ENCODE measurements around the gene DENND2C. TPM values are rescaled to one million over a fixed set of nuclear protein-coding genes. Genes with fewer than 3 reads are reported as not detected.
A peak's percentile ranks its signal among the peaks of the same experiment; 100 is the strongest.
"Not testable (repeated sequence)": the region's sequence is repeated elsewhere in the genome, so short reads cannot be mapped to it uniquely, and the experiment has no call there.

DENND2C gene
- total RNA-seq, 2 donors from 2014 or later, result 1.2 to 1.8 TPM

GRCh38 chr1:114581335-114582287, 88.2 kb downstream of the DENND2C start, which contains the start of gene BCAS2:
BCAS2 (minus strand) TSS chr1:114581615; CDS start chr1:114581591, 24 bp downstream.
- DNase-seq (ENCODE audit: low spot score), result peak; percentile 99
- Histone ChIP-seq H3K4me3 (peak within 1 kb of the TSS; percentile 62 to 73), H3K36me3 (peaks cover 12% of the 10 kb centered on the region), H3K4me1 (peaks cover 0 to 25% of the 10 kb centered on the region in 2 donors), H3K27me3 (no peaks in the 10 kb centered on the region), H3K9me3 (no peaks in the 10 kb centered on the region), H3K27ac (peak within 1 kb of the TSS; percentile 91 to 98)
- TF ChIP-seq CTCF (IDR thresholded peaks at IDR 0.05), result no peak

GRCh38 chr1:114574365-114574764, 95.5 kb downstream of the DENND2C start:
- no peaks in the 10 kb centered on the region for H3K27me3 ChIP-seq
- no peaks in the 10 kb centered on the region for H3K9me3 ChIP-seq
- peaks cover 0 to 1% of the 10 kb centered on the region in 2 donors for H3K4me1 ChIP-seq
- TF ChIP-seq CTCF (IDR thresholded peaks at IDR 0.05), result no peak
- H3K36me3 ChIP-seq, result peaks cover 83% of the 10 kb centered on the region
- H3K4me3 ChIP-seq, result no peak overlapping the region
- no peak overlapping the region for H3K27ac ChIP-seq
- no peak for DNase-seq (ENCODE audit: low spot score)

GRCh38 chr1:114564141-114564540, 105.7 kb downstream of the DENND2C start:
- Histone ChIP-seq H3K27me3 (no peaks in the 10 kb centered on the region), H3K4me1 (no peaks in the 10 kb centered on the region), H3K27ac (no peak overlapping the region), H3K4me3 (no peak overlapping the region), H3K36me3 (peaks cover 38% of the 10 kb centered on the region), H3K9me3 (no peaks in the 10 kb centered on the region)
- no peak for TF ChIP-seq CTCF (IDR thresholded peaks at IDR 0.05)
- no peak for DNase-seq (ENCODE audit: low spot score)

- H3K36me3 ChIP-seq, result peaks cover 28% of the 10 kb centered on the region
- not testable (repeated sequence) for H3K27me3 ChIP-seq; H3K4me3 ChIP-seq; H3K9me3 ChIP-seq; H3K27ac ChIP-seq; DNase-seq (ENCODE audit: low spot score); H3K4me1 ChIP-seq
These were observed 106.8 kb downstream of the DENND2C start for GRCh38 chr1:114562978-114563510.

- TF ChIP-seq CTCF (IDR thresholded peaks at IDR 0.05), result no peak
- H3K27me3 ChIP-seq, result no peaks in the 10 kb centered on the region
These were observed 108.5 kb downstream of the DENND2C start for GRCh38 chr1:114561333-114561732.

GRCh38 chr1:114559356-114559755, 110.5 kb downstream of the DENND2C start:
- no peak for DNase-seq (ENCODE audit: low spot score)
- TF ChIP-seq CTCF (IDR thresholded peaks at IDR 0.05), result no peak
- H3K27ac ChIP-seq, result no peak overlapping the region
- no peaks in the 10 kb centered on the region for H3K27me3 ChIP-seq
- no peaks in the 10 kb centered on the region for H3K9me3 ChIP-seq
- H3K36me3 ChIP-seq, result no peaks in the 10 kb centered on the region
- H3K4me3 ChIP-seq, result no peak overlapping the region
- no peaks in the 10 kb centered on the region for H3K4me1 ChIP-seq

More at GRCh38 chr1:114561333-114561732, 108.5 kb downstream of the DENND2C start:
- Histone ChIP-seq H3K4me3 (no peak overlapping the region), H3K27ac (no peak overlapping the region), H3K9me3 (no peaks in the 10 kb centered on the region), H3K36me3 (peaks cover 12% of the 10 kb centered on the region), H3K4me1 (no peaks in the 10 kb centered on the region)
- DNase-seq (ENCODE audit: low spot score), result no peak

Measured in right atrium auricular region (tissue), 2 donors.